ENCODE data around the gene TMEM179. TPM values are rescaled to one million over a fixed set of nuclear protein-coding genes. Genes with fewer than 3 reads are reported as not detected.

The TMEM179 gene
- total RNA-seq, 1 experiment from 2014 or later: 11.4 TPM

- H3K27ac ChIP-seq (ENCODE audit: insufficient read length, low read depth, low read length): no peak overlapping the region
- H2BK5ac ChIP-seq (ENCODE audit: insufficient read length, low read length): no peak overlapping the region
- DNase-seq: no peak
- no peak overlapping the region for H3K4me2 ChIP-seq (ENCODE audit: insufficient read depth, insufficient read length, low read length)
- no peak overlapping the region for H3K18ac ChIP-seq (ENCODE audit: insufficient read length, low read depth, low read length)
- no peak overlapping the region for H2AK5ac ChIP-seq (ENCODE audit: insufficient read length, low read length)
- TF ChIP-seq CTCF (conservative IDR thresholded peaks at IDR 0.05): no peak
- H4K91ac ChIP-seq (ENCODE audit: insufficient read length, low read depth, low read length): no peak overlapping the region
- H2AFZ ChIP-seq (ENCODE audit: low read length): no peak overlapping the region
- no peak overlapping the region for H3K4ac ChIP-seq (ENCODE audit: low read depth, low read length)
- H3K9ac ChIP-seq (ENCODE audit: extremely low read depth, insufficient read length, low read length): no peak overlapping the region
- H3K9me3 ChIP-seq (ENCODE audit: control insufficient read depth, low read depth, low read length): no peaks in the 10 kb centered on the region
- peaks cover 9 to 20% of the 10 kb centered on the region in 2 experiments for H3K9me3 Mint-ChIP-seq
- no peak overlapping the region for H3K27ac Mint-ChIP-seq
- H3K27me3 ChIP-seq (ENCODE audit: insufficient read depth, low read length): no peaks in the 10 kb centered on the region
- no CpG with 5 or more reads among the region's 9 CpGs for WGBS (ENCODE audit: extremely low coverage, insufficient read length, low lambda C conversion rate)
- H2BK20ac ChIP-seq (ENCODE audit: low read depth, low read length, poor library complexity, severe bottlenecking): no peak overlapping the region
- no peak overlapping the region for H3T11ph ChIP-seq (ENCODE audit: low read length)
- H3K27me3 Mint-ChIP-seq (ENCODE audit: low read depth): peaks cover 10% of the 10 kb centered on the region
- H3K36me3 Mint-ChIP-seq (ENCODE audit: insufficient read depth in 1 of 3, low read depth in 3 of 3): peaks cover 0 to 11% (median 5%) of the 10 kb centered on the region in 3 experiments; a peak in 5 of 7 replicates
- no peak overlapping the region for H2BK12ac ChIP-seq (ENCODE audit: insufficient read length, low read depth, low read length)
- no peak overlapping the region for H4K8ac ChIP-seq (replicated peaks; ENCODE audit: insufficient read length, low read depth, low read length)
- H4K5ac ChIP-seq (ENCODE audit: insufficient read length, low read depth, low read length): no peak overlapping the region
- H3K23ac ChIP-seq (ENCODE audit: insufficient read length, low read depth, low read length): no peak overlapping the region
- H3K79me2 ChIP-seq (ENCODE audit: insufficient read depth, low read length): no peaks in the 10 kb centered on the region
- no peaks in the 10 kb centered on the region for H3K4me1 Mint-ChIP-seq
- H2BK15ac ChIP-seq (ENCODE audit: low read depth, low read length): no peak overlapping the region
- H3K4me3 Mint-ChIP-seq: no peak overlapping the region
- no peak overlapping the region for H3K14ac ChIP-seq (ENCODE audit: insufficient read depth, low read length)
- H3K23me2 ChIP-seq (ENCODE audit: insufficient read length, low read depth, low read length, poor library complexity, severe bottlenecking): no peaks in the 10 kb centered on the region
- H3K79me1 ChIP-seq (ENCODE audit: insufficient read depth, low read depth, low read length, poor library complexity, severe bottlenecking): no peaks in the 10 kb centered on the region
- H3K56ac ChIP-seq (ENCODE audit: insufficient read length, low read depth, low read length): no peak overlapping the region
- H3K4me1 ChIP-seq (ENCODE audit: insufficient read depth, low read length): no peaks in the 10 kb centered on the region
- H4K20me1 ChIP-seq (ENCODE audit: control insufficient read depth, insufficient read depth, insufficient read length): no peaks in the 10 kb centered on the region
- H2BK120ac ChIP-seq (ENCODE audit: low read depth, low read length, poor library complexity, severe bottlenecking): no peak overlapping the region
Observed at GRCh38 chr14:104632781-104633180, 28.2 kb upstream of the TMEM179 start.

All from H9 (cell line).